GM18508 (cell line): ENCODE results near the gene OR10G2.
"Not testable (repeated sequence)": the region's sequence is repeated elsewhere in the genome, so short reads cannot be mapped to it uniquely, and the experiment has no call there.

Experiments used
- ATAC-seq: cut with Tn5 transposase; IDR thresholded peaks from one replicate; pipeline ENCODE4 v1.9.1; 2021; ENCODE audit warnings: moderate number of reproducible peaks; ENCODE audit not compliant: insufficient read depth, unreplicated experiment

Gene OR10G2

DNA sequence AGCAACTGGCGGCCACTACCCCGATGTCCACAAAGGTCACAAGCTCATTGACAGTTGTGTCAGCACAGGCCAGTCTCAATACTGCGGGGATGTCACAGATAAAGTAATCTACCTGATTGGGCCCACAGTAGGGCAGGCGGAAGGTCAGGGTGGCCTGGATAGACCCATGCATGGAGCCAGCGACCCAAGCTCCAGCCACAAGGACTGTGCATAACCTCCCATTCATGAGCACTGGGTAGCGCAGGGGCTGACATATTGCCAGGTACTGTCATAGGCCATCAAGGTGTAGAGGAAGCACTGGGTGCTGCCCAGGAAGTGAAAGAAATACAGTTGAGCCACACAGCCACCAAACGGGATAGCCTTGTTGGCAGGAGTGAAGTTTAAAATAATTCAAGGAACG, 32.6 kb downstream of the OR10G2 start:
- not testable (repeated sequence) for ATAC-seq

DNA sequence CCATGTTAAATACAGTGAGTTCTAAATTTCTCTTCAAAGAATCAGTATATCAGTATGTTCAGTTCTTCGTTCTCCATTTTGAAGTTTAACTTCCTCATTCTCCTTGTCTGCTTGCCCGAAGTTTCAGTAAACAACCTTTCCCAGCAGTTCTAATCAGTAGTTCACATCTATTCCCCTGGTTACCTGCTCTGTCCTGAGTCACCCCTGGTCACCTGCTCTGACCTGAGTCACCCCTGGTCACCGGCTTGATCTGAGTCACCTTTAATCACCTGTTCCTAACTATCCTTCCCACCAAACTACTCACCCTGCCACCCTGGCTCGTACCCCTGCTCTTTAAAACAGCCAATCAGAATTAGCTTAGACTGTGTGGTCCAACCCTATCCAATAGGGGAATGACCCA, 45.4 kb downstream of the OR10G2 start:
- ATAC-seq, result no peak
